Endothelial cell of umbilical vein (primary cell): ENCODE data around the gene GNAS-AS1. TPM values are rescaled to one million over a fixed set of nuclear protein-coding genes. Genes with fewer than 3 reads are reported as not detected.

Experiments
- BruUV-seq: library from RNA; stranded (reverse); fragments of 400-500 nt; replicated peaks from 2 replicates; lab custom pipeline; 2021; lab: Mats Ljungman, UMichigan
- CTCF ChIA-PET: fragments of 300-600, 350-600 bp; sonication (Branson Sonifier 250); formaldehyde crosslinking; loops from one replicate; lab custom pipeline; 2021; ENCODE audit warnings: antibody characterized with exemption, inconsistent platforms; lab: Charles Lee
- POLR2A ChIA-PET: fragments of 300-600, 350-600 bp; sonication (Branson Sonifier 250); formaldehyde crosslinking; loops from one replicate; lab custom pipeline; 2021; ENCODE audit warnings: antibody characterized with exemption, inconsistent platforms; lab: Charles Lee
- DNase-seq: peaks from one replicate; pipeline ENCODE4 v3.0.0-alpha.2; 2011; ENCODE audit warnings: low read depth, low spot score
- FAIRE-seq: peaks from 2 replicates; lab custom pipeline; 2011; peaks lifted over from hg19 to GRCh38; lab: Jason Lieb, UNC
- H2AFZ ChIP-seq: 2 replicates; pipeline ENCODE4 v1.6.0; 2012; ENCODE audit warnings: low read depth, low read length, control low read depth, inconsistent platforms
- H3K27ac ChIP-seq: 2 replicates; pipeline ENCODE4 v1.5.1; 2011; ENCODE audit warnings: low read depth, mild to moderate bottlenecking, control low read depth, low read length, moderate library complexity; ENCODE audit not compliant: insufficient read depth
- H3K27me3 ChIP-seq, 2 experiments: 2 replicates each; pipeline versions ENCODE4 v1.6.0 to v1.6.1; 2011; ENCODE audit warnings: low read length in 2 of 2, mixed read lengths in 1 of 2; ENCODE audit not compliant: control insufficient read depth in 2 of 2, insufficient read depth in 2 of 2
- H3K36me3 ChIP-seq, 2 experiments: 2 replicates in 1 of 2; 3 replicates in 1 of 2; pipeline ENCODE4 v1.5.1; 2011; ENCODE audit warnings: low read length in 2 of 2, mild to moderate bottlenecking in 1 of 2, moderate library complexity in 1 of 2; ENCODE audit not compliant: control insufficient read depth in 2 of 2, insufficient read depth in 2 of 2; ENCODE audit errors: extremely low read depth in 1 of 2
- H3K4me1 ChIP-seq: 3 replicates; pipeline ENCODE4 v1.5.1; 2011; ENCODE audit warnings: mild to moderate bottlenecking, low read length; ENCODE audit not compliant: control insufficient read depth, insufficient read depth; ENCODE audit errors: extremely low read depth
- H3K4me2 ChIP-seq: 2 replicates; pipeline ENCODE4 v1.6.1; 2011; ENCODE audit warnings: low read length, control low read depth, mixed read lengths; ENCODE audit not compliant: insufficient read depth
- H3K4me3 ChIP-seq, 3 experiments: fragments of 200-600 bp in 1 of 3; sonication (generic), shearing (Covaris generic) in 1 of 3; replicated peaks in 1 of 3; 2 replicates each; pipeline ENCODE4 v1.5.1; 2011 to 2016; ENCODE audit warnings: control low read depth in 3 of 3, low read length in 3 of 3, mild to moderate bottlenecking in 2 of 3, inconsistent platforms in 1 of 3, low read depth in 1 of 3, moderate library complexity in 1 of 3; ENCODE audit not compliant: insufficient read depth in 1 of 3
- H3K79me2 ChIP-seq: 2 replicates; pipeline ENCODE4 v1.6.0; 2012; ENCODE audit warnings: low read length, inconsistent platforms; ENCODE audit not compliant: control insufficient read depth, insufficient read depth
- H3K9ac ChIP-seq: replicated peaks from 2 replicates; pipeline ENCODE3; 2011; ENCODE audit warnings: low read length, control low read depth; ENCODE audit not compliant: insufficient read depth; ENCODE audit errors: extremely low read depth
- H3K9me1 ChIP-seq: replicated peaks from 3 replicates; pipeline ENCODE4 v1.6.0; 2011; ENCODE audit warnings: mild to moderate bottlenecking, low read length; ENCODE audit not compliant: control insufficient read depth, insufficient read depth; ENCODE audit errors: extremely low read depth
- H3K9me3 ChIP-seq: replicated peaks from 2 replicates; pipeline ENCODE4 v1.5.1; 2012; ENCODE audit warnings: low read length, inconsistent platforms; ENCODE audit not compliant: control insufficient read depth, insufficient read depth
- H4K20me1 ChIP-seq: replicated peaks from 2 replicates; pipeline ENCODE3; 2011; ENCODE audit warnings: mild to moderate bottlenecking, low read length; ENCODE audit not compliant: control insufficient read depth, insufficient read depth; ENCODE audit errors: extremely low read depth
- EZH2 ChIP-seq: IDR thresholded peaks from 2 replicates; pipeline ENCODE4 v1.6.1; 2012; ENCODE audit warnings: borderline replicate concordance, low read depth, mild to moderate bottlenecking, moderate library complexity, low read length, inconsistent platforms; ENCODE audit not compliant: severe bottlenecking
- FOS ChIP-seq: IDR thresholded peaks from 2 replicates; pipeline ENCODE4 v1.6.1; 2011; ENCODE audit warnings: mild to moderate bottlenecking, low read length, moderate library complexity, borderline replicate concordance; ENCODE audit not compliant: insufficient read depth
- GATA2 ChIP-seq: IDR thresholded peaks from 2 replicates; pipeline ENCODE4 v1.7.0; 2011; ENCODE audit warnings: low read depth, mild to moderate bottlenecking, moderate library complexity, mixed read lengths, low read length; ENCODE audit not compliant: insufficient read length, insufficient read depth
- JUN ChIP-seq: IDR thresholded peaks from 2 replicates; pipeline ENCODE4 v1.6.1; 2011; ENCODE audit warnings: borderline replicate concordance, low read depth; ENCODE audit not compliant: insufficient read length, insufficient read depth
- MYC ChIP-seq: IDR thresholded peaks from one replicate; pipeline ENCODE4 v1.6.1; 2011; ENCODE audit warnings: mild to moderate bottlenecking, low read depth, low read length
- POLR2A ChIP-seq: IDR thresholded peaks from 2 replicates; pipeline ENCODE4 v1.6.1; 2012; ENCODE audit warnings: low read depth, mild to moderate bottlenecking, control low read depth, low read length
- POLR2AphosphoS5 ChIP-seq: IDR thresholded peaks from 2 replicates; pipeline ENCODE4 v1.6.1; 2012; ENCODE audit warnings: low read depth, mild to moderate bottlenecking, control low read depth, low read length, moderate library complexity; ENCODE audit not compliant: insufficient read depth
- dilution Hi-C: fragments of 300-500 bp; cut with MboI; formaldehyde crosslinking; loops from one replicate; pipeline ENCODE4 v1.15.0; 2019; ENCODE audit warnings: low sequenced_read_pairs; ENCODE audit not compliant: extremely low pct_ligation_motif_present
- intact Hi-C: fragments of 100-400 bp; cut with micrococcal nuclease; formaldehyde crosslinking; loops from one replicate; pipeline ENCODE4 v1.10.0; 2022
- polyA plus RNA-seq, 4 experiments: library from polyadenylated mRNA; depleted of rRNA in 3 of 4; stranded (reverse) in 3 of 4; unstranded in 1 of 4; fragments of >200 nt; gene quantifications; 2 replicates each; pipeline versions ENCODE4 v1.2.1 to v1.2.3, GENCODE V29; 2011 to 2012; ENCODE audit warnings: missing spikeins in 1 of 4
- total RNA-seq: library from RNA; stranded (reverse); gene quantifications from 2 replicates; pipeline ENCODE4 v1.2.3, GENCODE V29; 2021
- TF ChIP-seq, protein P1 (sequence below), 2 donors: IDR thresholded peaks; 1 replicate in 1 of 2; 2 replicates in 1 of 2; pipeline ENCODE4 v1.5.1; 2011; ENCODE audit warnings: low read length in 2 of 2, mild to moderate bottlenecking in 2 of 2, moderate library complexity in 2 of 2, control low read depth in 1 of 2, inconsistent platforms in 1 of 2, low read depth in 1 of 2; ENCODE audit not compliant: insufficient read depth in 1 of 2; ENCODE audit errors: extremely low read depth in 1 of 2
- TF ChIP-seq, protein P2 (sequence below): IDR thresholded peaks from 2 replicates; pipeline ENCODE4 v1.6.1; 2011; ENCODE audit not compliant: insufficient read depth, insufficient read length

The GNAS-AS1 gene
- total and polyA plus RNA-seq, 2 donors (not counting 3 experiments of a cell fraction or from before 2014, with no cell fraction given): 0.11 to 0.58 TPM

DNA sequence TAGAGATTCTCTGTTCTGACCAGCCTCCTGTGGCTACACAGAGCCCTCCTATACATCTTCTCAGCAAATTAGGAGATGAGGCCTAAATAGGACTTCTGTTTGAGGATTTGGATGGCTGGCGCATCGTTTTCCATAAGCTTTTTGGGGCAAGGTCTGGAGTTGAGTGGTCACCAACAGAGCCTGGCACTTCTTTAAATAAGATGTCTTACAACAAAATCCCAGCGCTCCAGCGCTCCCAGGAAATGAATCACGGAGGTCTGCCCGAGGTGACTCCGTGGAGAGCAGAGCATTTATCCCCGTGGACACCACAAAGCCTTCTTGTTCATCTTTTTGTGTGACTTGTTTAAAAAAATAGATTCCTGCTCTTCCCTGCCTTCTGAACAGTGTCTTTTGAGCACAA, 75.3 kb downstream of the GNAS-AS1 start:
- Histone ChIP-seq H3K9me3 (no peaks in the 10 kb centered on the region), H3K9ac (no peak overlapping the region), H3K4me2 (no peak overlapping the region), H2AFZ (no peak overlapping the region), H3K4me3 (no peak overlapping the region), H3K36me3 (no peaks in the 10 kb centered on the region), H3K79me2 (no peaks in the 10 kb centered on the region), H3K27ac (no peak overlapping the region), H3K9me1 (no peaks in the 10 kb centered on the region), H4K20me1 (no peaks in the 10 kb centered on the region), H3K4me1 (no peaks in the 10 kb centered on the region), H3K27me3 (peaks cover 0 to 3% of the 10 kb centered on the region in 2 experiments)
- DNase-seq: no peak
- no peak for FAIRE-seq
- no peak for TF ChIP-seq JUN
- TF ChIP-seq, protein P1, sequence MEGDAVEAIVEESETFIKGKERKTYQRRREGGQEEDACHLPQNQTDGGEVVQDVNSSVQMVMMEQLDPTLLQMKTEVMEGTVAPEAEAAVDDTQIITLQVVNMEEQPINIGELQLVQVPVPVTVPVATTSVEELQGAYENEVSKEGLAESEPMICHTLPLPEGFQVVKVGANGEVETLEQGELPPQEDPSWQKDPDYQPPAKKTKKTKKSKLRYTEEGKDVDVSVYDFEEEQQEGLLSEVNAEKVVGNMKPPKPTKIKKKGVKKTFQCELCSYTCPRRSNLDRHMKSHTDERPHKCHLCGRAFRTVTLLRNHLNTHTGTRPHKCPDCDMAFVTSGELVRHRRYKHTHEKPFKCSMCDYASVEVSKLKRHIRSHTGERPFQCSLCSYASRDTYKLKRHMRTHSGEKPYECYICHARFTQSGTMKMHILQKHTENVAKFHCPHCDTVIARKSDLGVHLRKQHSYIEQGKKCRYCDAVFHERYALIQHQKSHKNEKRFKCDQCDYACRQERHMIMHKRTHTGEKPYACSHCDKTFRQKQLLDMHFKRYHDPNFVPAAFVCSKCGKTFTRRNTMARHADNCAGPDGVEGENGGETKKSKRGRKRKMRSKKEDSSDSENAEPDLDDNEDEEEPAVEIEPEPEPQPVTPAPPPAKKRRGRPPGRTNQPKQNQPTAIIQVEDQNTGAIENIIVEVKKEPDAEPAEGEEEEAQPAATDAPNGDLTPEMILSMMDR (IDR thresholded peaks at IDR 0.05; ENCODE audit: extremely low read depth in 1 of 2, insufficient read depth in 1 of 2, low read depth in 1 of 2, low read length in 2 of 2): no peak
- TF ChIP-seq FOS: no peak
- no peak for TF ChIP-seq MYC
- no peak for TF ChIP-seq POLR2A
- no peak for TF ChIP-seq EZH2
- no peak for TF ChIP-seq POLR2AphosphoS5
- TF ChIP-seq, protein P2, sequence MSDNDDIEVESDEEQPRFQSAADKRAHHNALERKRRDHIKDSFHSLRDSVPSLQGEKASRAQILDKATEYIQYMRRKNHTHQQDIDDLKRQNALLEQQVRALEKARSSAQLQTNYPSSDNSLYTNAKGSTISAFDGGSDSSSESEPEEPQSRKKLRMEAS: no peak
- TF ChIP-seq GATA2: no peak
- intact Hi-C loops: no loop called here
- ChIA-PET CTCF (no interaction called here), POLR2A (no interaction called here)
- BruUV-seq: no TSS peak
- dilution Hi-C loops: no loop called here
